PC-9 (cell line): Measurements from ENCODE around the gene FBLN2. TPM values are rescaled to one million over a fixed set of nuclear protein-coding genes. Genes with fewer than 3 reads are reported as not detected.

Experiments used
- BruUV-seq: library from RNA; stranded (reverse); fragments of 400-500 nt; replicated peaks from 2 replicates; lab custom pipeline; 2021; lab: Mats Ljungman, UMichigan
- CTCF ChIA-PET: fragments of 300-600 bp; sonication (Branson Sonifier 250); formaldehyde crosslinking; loops from one replicate; lab custom pipeline; 2022; ENCODE audit warnings: antibody characterized with exemption; lab: Charles Lee
- POLR2A ChIA-PET: fragments of 300-600 bp; sonication (Branson Sonifier 250); formaldehyde crosslinking; loops from one replicate; lab custom pipeline; 2022; ENCODE audit warnings: antibody characterized with exemption; ENCODE audit not compliant: unreplicated experiment; lab: Charles Lee
- DNase-seq, 2 experiments: peaks; one replicate each; pipeline versions ENCODE4 v3.0.0 to v3.0.0-alpha.2; 2015 to 2022; ENCODE audit warnings: mixed read lengths in 1 of 2
- H2AFZ ChIP-seq: fragments of 200-600 bp; sonication (generic); 2 replicates; pipeline ENCODE4 v1.8.1; 2017; ENCODE audit warnings: antibody characterized with exemption
- H3F3A ChIP-seq: fragments of 200-600 bp; sonication (generic); 2 replicates; pipeline ENCODE4 v1.8.1; 2017; ENCODE audit warnings: antibody characterized with exemption, mild to moderate bottlenecking, low read depth; ENCODE audit not compliant: insufficient read depth
- H3K27ac ChIP-seq: fragments of 200-600 bp; sonication (generic); 2 replicates; pipeline ENCODE4 v1.6.1; 2016; ENCODE audit warnings: mixed run types
- H3K27me3 ChIP-seq: fragments of 200-600 bp; sonication (generic); 2 replicates; pipeline ENCODE4 v1.6.1; 2016; ENCODE audit warnings: low read depth, mixed run types; ENCODE audit not compliant: insufficient read depth
- H3K36me3 ChIP-seq: fragments of 200-600 bp; sonication (generic); 2 replicates; pipeline ENCODE4 v1.6.1; 2016; ENCODE audit warnings: low read depth, mixed run types
- H3K4me1 ChIP-seq: fragments of 200-600 bp; sonication (generic); replicated peaks from 2 replicates; pipeline ENCODE4 v1.6.1; 2016; ENCODE audit warnings: mixed run types; ENCODE audit not compliant: insufficient read depth
- H3K4me2 ChIP-seq: fragments of 200-600 bp; sonication (generic); 2 replicates; pipeline ENCODE4 v1.6.1; 2017; ENCODE audit warnings: mixed run types
- H3K4me3 ChIP-seq: fragments of 200-600 bp; sonication (generic); 2 replicates; pipeline ENCODE4 v1.6.1; 2016; ENCODE audit warnings: mixed run types
- H3K79me2 ChIP-seq: fragments of 200-600 bp; sonication (generic); 2 replicates; pipeline ENCODE4 v1.6.1; 2017; ENCODE audit warnings: low read depth, mixed run types
- H3K9me2 ChIP-seq: fragments of 200-600 bp; sonication (generic); 2 replicates; pipeline ENCODE4 v1.8.1; 2017; ENCODE audit warnings: mild to moderate bottlenecking; ENCODE audit not compliant: insufficient read depth
- H3K9me3 ChIP-seq: fragments of 200-600 bp; sonication (generic); 2 replicates; pipeline ENCODE4 v1.8.1; 2016; ENCODE audit warnings: low read depth; ENCODE audit not compliant: insufficient read depth
- H4K20me1 ChIP-seq: fragments of 200-600 bp; sonication (generic); 2 replicates; pipeline ENCODE4 v1.8.1; 2017; ENCODE audit not compliant: insufficient read depth
- EZH2 ChIP-seq: fragments of 200-600 bp; sonication (generic); IDR thresholded peaks from 2 replicates; pipeline ENCODE4 v1.8.0; 2017; ENCODE audit warnings: antibody characterized with exemption, low read depth
- intact Hi-C: fragments of 100-400 bp; cut with micrococcal nuclease; formaldehyde crosslinking; loops from one replicate; pipeline ENCODE4 v1.10.0; 2022; ENCODE audit not compliant: unreplicated experiment
- total RNA-seq: library from RNA; stranded (reverse); gene quantifications from 2 replicates; pipeline ENCODE4 v1.2.3, GENCODE V29; 2021
- TF ChIP-seq, protein P1 (sequence below): fragments of 200-600 bp; sonication (generic); conservative IDR thresholded peaks from 2 replicates; pipeline ENCODE4 v1.6.1; 2017; ENCODE audit warnings: mixed run types, antibody characterized with exemption, mild to moderate bottlenecking, moderate library complexity

The FBLN2 gene
- total RNA-seq, 1 experiment from 2014 or later = 0.57 TPM

DNA sequence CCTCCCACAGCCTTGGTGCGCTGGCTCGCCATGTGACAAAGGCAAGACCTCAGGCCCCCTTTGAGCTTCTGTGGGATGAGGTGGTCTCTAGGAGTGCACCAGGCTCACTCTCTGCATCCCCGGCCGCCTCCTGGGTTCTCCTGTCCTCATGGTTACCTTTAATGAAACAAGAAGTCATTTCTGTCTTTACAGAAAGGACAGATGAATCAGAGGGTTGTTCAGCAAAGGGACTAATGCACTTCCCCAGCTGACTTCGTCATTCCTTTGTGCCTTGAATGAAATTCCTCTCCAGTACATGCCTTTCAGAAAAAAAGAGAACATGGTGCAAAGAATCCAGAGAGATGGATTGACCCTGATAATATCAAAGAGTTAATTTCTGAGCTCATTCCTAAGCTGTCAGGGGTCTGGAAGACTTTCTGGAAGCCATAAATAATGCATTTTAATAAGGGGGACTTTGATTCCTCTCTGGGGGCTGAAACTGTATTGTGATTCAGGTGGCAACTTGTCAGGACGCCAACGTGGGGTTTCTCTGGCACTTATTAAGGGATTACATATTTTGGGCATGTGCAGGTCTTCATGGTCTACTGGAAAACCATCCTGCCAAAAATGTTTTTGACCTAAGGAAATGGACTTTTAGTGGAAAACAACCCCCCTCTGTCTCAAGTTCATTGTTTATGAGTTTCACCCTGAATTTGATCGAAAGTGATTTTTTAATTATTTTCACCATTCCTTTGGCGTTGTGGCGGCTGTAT lies 122.7 kb downstream of the FBLN2 start:
- no peaks in the 10 kb centered on the region for H3K9me3 ChIP-seq
- intact Hi-C loops = no loop called here
- H3K36me3 ChIP-seq = no peaks in the 10 kb centered on the region
- no peak overlapping the region for H3K27ac ChIP-seq
- no peaks in the 10 kb centered on the region for H3K4me1 ChIP-seq
- H2AFZ ChIP-seq = no peak overlapping the region
- no TSS peak for BruUV-seq
- POLR2A ChIA-PET = no interaction called here
- no peaks in the 10 kb centered on the region for H4K20me1 ChIP-seq
- CTCF ChIA-PET = no interaction called here
- H3F3A ChIP-seq = peaks cover 3% of the 10 kb centered on the region; the same call in 1 of the 2 replicates
- TF ChIP-seq, protein P1, sequence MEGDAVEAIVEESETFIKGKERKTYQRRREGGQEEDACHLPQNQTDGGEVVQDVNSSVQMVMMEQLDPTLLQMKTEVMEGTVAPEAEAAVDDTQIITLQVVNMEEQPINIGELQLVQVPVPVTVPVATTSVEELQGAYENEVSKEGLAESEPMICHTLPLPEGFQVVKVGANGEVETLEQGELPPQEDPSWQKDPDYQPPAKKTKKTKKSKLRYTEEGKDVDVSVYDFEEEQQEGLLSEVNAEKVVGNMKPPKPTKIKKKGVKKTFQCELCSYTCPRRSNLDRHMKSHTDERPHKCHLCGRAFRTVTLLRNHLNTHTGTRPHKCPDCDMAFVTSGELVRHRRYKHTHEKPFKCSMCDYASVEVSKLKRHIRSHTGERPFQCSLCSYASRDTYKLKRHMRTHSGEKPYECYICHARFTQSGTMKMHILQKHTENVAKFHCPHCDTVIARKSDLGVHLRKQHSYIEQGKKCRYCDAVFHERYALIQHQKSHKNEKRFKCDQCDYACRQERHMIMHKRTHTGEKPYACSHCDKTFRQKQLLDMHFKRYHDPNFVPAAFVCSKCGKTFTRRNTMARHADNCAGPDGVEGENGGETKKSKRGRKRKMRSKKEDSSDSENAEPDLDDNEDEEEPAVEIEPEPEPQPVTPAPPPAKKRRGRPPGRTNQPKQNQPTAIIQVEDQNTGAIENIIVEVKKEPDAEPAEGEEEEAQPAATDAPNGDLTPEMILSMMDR = no peak
- no peak for TF ChIP-seq EZH2
- peaks cover 31% of the 10 kb centered on the region for H3K27me3 ChIP-seq
- no peak for DNase-seq
- no peaks in the 10 kb centered on the region for H3K9me2 ChIP-seq
- H3K4me3 ChIP-seq = no peak overlapping the region
- H3K79me2 ChIP-seq = no peaks in the 10 kb centered on the region
- no peak overlapping the region for H3K4me2 ChIP-seq

DNA sequence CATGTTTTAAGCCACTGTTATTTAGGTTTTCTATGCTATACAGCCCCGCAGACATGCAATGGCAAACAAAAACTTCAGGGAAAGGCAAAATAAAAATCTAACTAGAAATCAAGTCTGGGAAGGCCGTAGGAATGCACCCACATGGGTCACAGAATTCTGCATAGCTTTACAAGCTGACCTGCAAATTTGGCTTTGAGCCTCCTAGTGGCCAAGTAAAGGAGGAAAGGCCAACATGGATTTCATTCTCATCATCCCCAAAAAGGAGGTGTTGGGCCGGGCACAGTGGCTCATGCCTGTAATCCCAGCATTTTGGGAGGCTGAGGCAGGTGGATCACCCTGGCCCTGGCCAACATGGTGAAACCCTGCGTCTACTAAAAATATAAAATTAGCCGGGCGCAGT lies 124.3 kb downstream of the FBLN2 start:
- no peak overlapping the region for H3K4me2 ChIP-seq
- intact Hi-C loops = no loop called here
- no peak overlapping the region for H2AFZ ChIP-seq
- no peaks in the 10 kb centered on the region for H3K9me3 ChIP-seq
- CTCF ChIA-PET = interaction anchor here (0.5 to 0.7 kb wide), 2 partner anchors 13 to 158 kb away, joined by 8 to 11 read pairs; no protein-coding TSS in a partner anchor
- H3K27me3 ChIP-seq = peaks cover 44% of the 10 kb centered on the region
- no peak overlapping the region for H3K4me3 ChIP-seq
- H3K36me3 ChIP-seq = no peaks in the 10 kb centered on the region
- H3K79me2 ChIP-seq = no peaks in the 10 kb centered on the region
- H3K4me1 ChIP-seq = no peaks in the 10 kb centered on the region
- no peaks in the 10 kb centered on the region for H3F3A ChIP-seq
- no peak overlapping the region for H3K27ac ChIP-seq
- TF ChIP-seq EZH2 = no peak
- TF ChIP-seq, protein P1 = peak; percentile 70
- no TSS peak for BruUV-seq
- no peaks in the 10 kb centered on the region for H4K20me1 ChIP-seq
- no peak for DNase-seq
- POLR2A ChIA-PET = no interaction called here
- H3K9me2 ChIP-seq = no peaks in the 10 kb centered on the region

DNA sequence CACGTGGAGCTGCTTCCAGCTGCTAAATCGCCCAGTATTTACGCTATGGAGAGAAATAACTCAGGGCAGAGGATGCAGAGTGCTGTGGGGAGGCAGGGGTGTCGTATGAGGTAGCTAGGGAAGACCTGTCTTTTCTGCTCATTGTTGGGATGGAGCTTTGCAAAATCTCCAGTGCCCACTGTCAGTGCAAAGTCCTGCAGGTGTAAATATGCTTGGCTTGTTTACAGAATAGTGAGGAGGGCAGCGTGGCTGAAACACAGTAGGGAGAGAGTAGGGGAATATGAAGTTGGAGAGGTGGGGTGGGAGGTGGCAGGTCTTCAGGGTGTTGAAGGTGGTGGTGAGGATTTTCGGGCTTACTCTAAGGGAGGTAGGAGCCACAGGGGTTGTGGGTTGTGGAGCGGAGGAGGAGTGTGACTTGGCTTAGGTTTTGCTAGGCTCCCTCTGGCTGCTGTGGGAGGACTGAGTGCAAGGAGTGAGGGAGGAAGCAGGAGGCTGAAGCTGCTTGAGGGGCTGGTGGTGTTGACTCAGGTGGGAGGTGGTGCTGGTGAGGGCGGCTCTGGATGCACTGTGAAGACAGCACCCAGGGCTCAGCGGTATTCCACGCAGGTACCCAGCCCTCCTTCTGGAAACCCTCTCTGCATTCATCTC lies 125.7 kb downstream of the FBLN2 start:
- DNase-seq = no peak
- no TSS peak for BruUV-seq
- Histone ChIP-seq H2AFZ (no peak overlapping the region), H3K36me3 (no peaks in the 10 kb centered on the region), H3K79me2 (no peaks in the 10 kb centered on the region), H3K4me3 (no peak overlapping the region), H3K4me1 (no peaks in the 10 kb centered on the region), H3F3A (no peaks in the 10 kb centered on the region), H3K4me2 (no peak overlapping the region), H3K27ac (no peak overlapping the region), H3K9me3 (no peaks in the 10 kb centered on the region), H4K20me1 (no peaks in the 10 kb centered on the region), H3K9me2 (no peaks in the 10 kb centered on the region), H3K27me3 (peaks cover 59% of the 10 kb centered on the region)
- CTCF ChIA-PET = no interaction called here
- intact Hi-C loops = no loop called here
- POLR2A ChIA-PET = no interaction called here
- TF ChIP-seq, protein P1 = no peak
- TF ChIP-seq EZH2 = no peak
